ENCODE results near the gene GAP43.
"Not testable (repeated sequence)": the region's sequence is repeated elsewhere in the genome, so short reads cannot be mapped to it uniquely, and the experiment has no call there.

The GAP43 gene

GRCh38 chr3:115704661-115705338 lies 81.5 kb downstream of the GAP43 start:
- DNase-seq = no peak

DNA sequence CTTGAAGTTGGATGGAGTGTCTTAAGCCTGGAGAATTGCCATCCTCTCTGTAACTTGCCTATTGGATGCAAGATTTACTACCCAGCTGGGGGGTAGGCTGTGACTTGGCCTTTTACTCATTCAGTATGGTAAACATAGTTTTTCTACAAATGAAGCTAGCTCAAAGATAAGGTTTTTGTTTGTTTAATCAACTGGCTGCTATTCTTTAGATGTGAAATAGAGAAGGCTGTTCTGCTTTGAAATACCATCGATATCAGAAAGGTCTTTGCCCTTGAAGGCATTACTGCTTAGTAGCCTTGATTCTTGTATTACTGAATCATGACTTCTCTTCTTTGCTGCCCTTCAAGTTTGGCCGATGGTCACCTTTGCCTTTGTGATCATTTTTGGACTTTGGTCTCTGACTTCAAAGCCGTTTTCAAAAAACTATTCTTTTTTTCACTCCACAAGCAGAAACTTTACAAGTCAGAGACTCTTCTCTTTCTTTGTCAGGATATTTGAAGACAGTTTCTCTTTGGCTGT lies 83.1 kb downstream of the GAP43 start:
- no peak for DNase-seq

DNA sequence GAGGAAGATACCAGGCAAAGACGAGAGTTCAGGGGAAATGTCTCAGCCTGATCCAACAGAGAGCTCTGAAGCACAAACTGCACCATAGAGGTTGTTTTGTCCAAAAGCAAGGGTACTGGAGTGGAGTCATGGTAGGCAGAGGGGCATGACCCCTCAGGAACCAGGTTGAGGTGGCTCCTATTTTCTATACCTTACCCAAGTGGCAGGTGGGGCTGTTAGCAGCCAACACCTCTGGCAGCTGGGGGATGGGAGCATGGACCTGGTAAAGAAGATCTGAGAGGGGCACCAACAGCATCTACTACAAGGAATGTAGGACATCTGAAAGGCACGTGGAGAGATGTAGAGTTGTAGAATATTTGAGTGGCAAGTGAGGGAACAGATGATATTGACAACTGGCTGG lies 85.2 kb downstream of the GAP43 start:
- no peak for DNase-seq

DNA sequence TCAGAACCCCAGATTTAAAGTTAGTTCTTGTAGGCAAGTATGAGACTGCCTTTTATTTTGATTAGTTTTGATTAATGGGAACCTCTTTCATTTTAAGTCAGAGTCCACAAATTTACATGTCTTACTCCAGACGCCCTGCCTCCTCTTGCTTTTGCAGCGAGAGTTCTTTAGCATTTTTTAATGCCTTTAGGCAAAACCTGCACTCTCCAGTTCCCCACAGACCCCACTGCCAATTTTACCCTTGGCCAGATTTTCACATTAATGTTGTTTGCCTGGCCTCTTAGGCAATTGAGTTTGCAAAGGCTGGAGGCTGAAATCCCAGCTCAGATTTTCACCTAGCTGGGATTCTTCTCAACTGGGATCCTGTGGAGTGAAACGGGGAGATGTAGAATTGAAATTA lies 85.8 kb downstream of the GAP43 start:
- DNase-seq = no peak

- DNase-seq = no peak
These were observed 86.6 kb downstream of the GAP43 start for GRCh38 chr3:115709931-115710330.

GRCh38 chr3:115710799-115711198 lies 87.5 kb downstream of the GAP43 start:
- DNase-seq = no peak

DNA sequence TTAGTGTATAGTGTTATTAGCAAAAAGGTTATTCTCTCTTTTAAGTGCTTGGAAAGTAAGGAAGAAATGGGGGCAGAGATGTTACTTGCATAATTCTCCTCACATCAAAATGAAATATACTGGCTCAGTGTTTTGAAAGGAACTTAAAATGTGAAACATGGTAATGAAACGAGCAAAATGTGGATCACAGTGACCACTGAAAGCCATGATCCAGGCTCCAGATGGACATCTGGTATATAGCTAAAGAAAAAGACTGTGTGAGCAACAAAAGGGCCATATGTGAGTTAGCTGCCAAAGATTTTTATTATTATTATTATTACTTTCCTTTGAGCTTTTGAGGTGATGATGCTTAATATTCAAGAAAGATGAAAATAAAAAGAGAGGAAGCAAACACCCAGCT lies 89.6 kb downstream of the GAP43 start:
- DNase-seq = no peak

GRCh38 chr3:115713284-115713683 lies 90.0 kb downstream of the GAP43 start:
- DNase-seq = no peak

- no peak for DNase-seq
These were observed 92.0 kb downstream of the GAP43 start for GRCh38 chr3:115715241-115715745.

DNA sequence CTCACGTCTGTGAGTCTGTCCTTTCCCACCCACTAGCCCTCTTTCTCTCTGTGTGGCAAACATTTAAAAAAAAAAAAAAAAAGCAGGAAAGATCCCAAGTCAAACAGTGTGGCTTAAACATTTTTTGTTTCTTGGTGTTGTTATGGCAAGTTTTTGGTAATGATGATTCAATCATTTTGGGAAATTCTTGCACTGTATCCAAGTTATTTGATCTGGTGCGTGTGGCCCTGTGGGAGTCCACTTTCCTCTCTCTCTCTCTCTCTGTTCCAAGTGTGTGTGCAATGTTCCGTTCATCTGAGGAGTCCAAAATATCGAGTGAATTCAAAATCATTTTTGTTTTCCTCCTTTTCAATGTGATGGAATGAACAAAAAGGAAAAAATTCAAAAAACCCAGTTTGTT lies 97.7 kb downstream of the GAP43 start:
- no peak for DNase-seq

DNA sequence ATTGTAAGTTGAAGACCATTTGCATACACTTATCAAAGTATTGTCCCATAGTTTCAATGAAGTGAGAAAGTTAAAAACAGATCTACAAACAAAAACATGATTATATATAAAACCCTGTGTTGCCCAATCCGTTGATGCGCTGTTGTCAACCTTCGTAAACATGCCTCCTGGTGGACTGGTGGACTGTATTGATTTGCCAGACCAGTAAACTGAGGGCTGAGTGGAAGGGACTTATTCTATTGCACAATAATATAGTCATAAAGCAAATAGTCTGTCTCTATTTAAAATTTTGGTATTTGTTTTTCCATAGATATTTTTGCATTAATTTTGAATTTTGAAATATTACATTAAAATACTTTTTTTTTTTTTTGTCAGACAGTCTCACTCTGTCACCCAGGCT lies 102.5 kb downstream of the GAP43 start:
- no peak for DNase-seq

DNA sequence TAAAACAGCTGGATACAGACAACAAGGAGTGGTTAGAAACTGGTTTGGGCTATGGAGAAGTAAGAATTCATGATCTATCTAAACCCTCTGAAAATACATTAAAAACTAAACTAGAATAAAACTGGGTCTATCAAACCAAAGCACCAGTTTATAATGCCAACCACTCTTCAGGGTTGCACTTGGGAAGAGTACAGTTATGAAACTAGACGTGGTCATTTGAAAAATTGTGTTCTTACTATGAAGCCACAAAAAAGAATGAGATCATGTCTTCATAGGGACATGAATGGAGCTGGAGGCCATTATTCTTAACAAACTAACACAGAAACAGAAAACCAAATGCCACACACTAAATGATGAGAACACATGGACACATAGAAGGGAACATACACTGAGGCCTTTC lies 103.8 kb downstream of the GAP43 start:
- no peak for DNase-seq

DNA sequence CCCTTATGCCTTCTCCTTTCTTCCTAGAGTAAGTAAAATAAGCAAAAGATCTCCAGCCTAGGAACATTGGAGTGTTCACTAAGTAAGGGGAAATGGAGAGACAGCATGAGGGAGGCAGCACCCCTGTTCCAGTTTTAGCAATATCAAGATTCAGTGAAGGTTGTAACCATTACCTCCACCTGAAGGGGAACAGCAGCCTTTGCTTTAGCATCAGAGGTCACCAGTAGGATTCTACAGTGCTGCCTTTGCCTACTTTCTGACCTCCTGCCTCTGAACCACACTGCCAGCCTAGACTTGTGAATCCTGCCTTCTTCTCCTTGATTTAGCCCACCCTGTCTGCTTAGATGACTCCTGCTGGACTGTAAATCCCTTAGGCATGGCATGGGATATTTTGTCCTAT lies 104.7 kb downstream of the GAP43 start:
- no peak for DNase-seq

DNA sequence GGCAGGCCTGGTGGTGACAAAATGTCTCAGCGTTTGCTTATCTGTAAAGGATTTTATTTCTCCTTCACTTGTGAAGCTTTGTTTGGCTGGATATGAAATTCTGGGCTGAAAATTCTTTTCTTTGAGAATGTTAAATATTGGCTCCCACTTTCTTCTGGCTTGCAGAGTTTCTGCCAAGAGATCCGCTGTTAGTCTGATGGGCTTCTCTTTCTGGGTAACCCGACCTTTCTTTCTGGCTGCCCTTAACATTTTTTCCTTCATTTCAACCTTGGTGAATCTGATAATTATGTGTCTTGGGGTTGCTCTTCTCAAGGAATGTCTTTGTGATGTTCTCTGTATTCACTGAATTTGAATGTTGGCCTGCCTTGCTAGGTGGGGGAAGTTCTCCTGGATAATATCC lies 113.0 kb downstream of the GAP43 start:
- DNase-seq = not testable (repeated sequence)

- DNase-seq = no peak
These were observed 118.3 kb downstream of the GAP43 start for GRCh38 chr3:115741650-115742049.

DNA sequence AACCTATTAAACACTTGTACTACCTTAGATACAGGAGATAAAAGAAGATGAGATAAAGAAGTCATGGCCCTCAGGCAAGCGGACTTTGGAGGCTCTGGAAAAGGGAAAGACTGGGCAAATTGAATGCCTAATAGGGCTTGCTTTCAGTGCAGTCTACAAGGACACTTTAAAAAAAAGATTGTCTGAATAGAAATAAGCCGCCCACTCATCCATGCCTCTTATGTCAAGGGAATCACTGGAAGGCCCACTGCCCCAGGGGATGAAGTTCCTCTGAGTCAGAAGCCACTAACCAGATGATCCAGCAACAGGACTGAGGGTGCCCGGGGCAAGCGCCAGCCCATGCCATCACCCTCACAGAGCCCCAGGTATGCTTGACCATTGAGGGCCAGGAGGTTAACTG lies 121.2 kb downstream of the GAP43 start:
- not testable (repeated sequence) for DNase-seq

DNA sequence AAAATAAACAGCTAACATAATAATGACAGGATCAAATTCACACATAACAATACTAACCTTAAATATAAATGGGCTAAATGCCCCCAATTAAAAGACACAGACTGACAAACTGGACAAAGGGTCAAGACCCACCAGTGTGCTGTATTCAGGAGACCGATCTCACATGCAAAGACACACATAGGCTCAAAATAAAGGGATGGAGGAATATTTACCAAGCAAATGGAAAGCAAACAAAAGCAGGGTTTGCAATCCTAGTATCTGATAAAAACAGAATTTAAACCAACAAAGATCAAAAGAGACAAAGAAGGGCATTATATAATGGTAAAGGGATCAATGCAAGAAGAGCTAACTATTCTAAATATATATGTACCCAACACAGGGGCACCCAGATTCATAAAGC lies 129.7 kb downstream of the GAP43 start:
- not testable (repeated sequence) for DNase-seq

DNA sequence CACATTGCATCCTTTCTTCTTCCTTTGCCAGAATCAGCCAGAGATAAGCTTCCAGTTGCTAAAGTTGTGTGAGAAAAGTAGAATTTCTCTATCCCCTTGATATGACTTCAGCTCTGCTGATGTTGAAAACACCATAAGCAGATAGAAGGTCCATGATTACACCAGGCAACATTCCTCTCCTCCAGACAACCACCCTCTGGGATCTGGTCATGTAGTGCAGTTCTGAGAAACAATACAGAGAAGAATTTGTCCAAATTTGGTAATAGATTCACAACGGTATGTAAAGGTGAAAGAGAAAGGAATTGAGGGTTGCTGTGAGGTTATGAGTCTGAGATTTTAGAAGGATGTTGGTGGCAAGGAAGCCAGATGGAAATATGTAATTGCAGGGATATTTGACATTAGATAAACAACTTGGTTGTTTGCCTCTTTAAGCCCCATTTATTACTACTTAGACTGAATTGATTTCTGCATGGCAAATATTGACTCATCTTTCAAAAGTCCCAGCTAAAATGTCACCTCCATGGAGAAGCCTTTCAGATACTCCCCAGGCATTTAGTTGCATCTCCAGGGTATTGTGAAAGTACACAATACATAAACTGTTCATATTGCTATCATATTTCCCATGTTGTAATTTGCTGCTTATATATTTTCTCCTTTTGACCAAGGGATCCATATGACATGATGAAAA lies 134.9 kb downstream of the GAP43 start:
- no peak for DNase-seq

DNA sequence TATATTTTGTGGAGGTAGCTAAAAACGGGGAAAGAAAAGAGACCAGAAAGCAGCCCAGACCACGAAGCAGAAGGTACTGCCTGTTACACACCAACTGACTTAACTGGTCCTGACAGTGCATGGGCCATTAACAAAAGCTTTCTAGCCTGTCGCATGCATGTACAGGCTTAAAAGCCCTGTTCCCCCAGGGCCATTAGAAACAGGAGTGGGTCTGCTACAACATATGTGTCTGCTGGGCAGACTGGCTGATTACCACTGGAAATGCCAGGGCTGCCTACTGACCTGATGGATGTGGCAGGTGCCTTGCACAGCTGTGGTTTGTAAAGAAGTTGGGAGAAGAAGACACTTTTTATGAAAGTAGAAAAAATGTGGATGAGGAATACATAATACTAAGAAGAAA lies 137.4 kb downstream of the GAP43 start:
- no peak for DNase-seq

- DNase-seq = no peak
These were observed 138.6 kb downstream of the GAP43 start for GRCh38 chr3:115761927-115762305.

- no peak for DNase-seq
These were observed 143.5 kb downstream of the GAP43 start for GRCh38 chr3:115766587-115767482.

GRCh38 chr3:115768661-115769060 lies 145.4 kb downstream of the GAP43 start:
- DNase-seq = no peak

All from activated T-cell treated with anti-CD3 and anti-CD28 coated beads for 4 hours (primary cell).